Vagina (tissue), 2 donors: Measurements from ENCODE around the gene SLMAP.

Experiments
- POLR2A ChIP-seq, 2 donors: fragments of 450-650 bp; IDR thresholded peaks; one replicate each; pipeline ENCODE4 v1.6.1; 2017; ENCODE audit warnings: antibody characterized with exemption in 2 of 2, mild to moderate bottlenecking in 2 of 2, moderate library complexity in 2 of 2
- POLR2AphosphoS5 ChIP-seq, 2 donors: sonication (generic); formaldehyde crosslinking; IDR thresholded peaks; one replicate each; pipeline ENCODE4 v1.9.0; 2017; ENCODE audit warnings: antibody characterized with exemption in 2 of 2, mild to moderate bottlenecking in 2 of 2, low read depth in 1 of 2; ENCODE audit not compliant: insufficient read depth in 1 of 2
- TF ChIP-seq, protein P1 (sequence below), 3 experiments: fragments of 450-650 bp in 2 of 3; fragments of 200-600 bp in 1 of 3; sonication (generic) in 1 of 3; IDR thresholded peaks; one replicate each; pipeline ENCODE4 v1.5.1; 2017 to 2019; ENCODE audit warnings: antibody characterized with exemption in 3 of 3, mild to moderate bottlenecking in 2 of 3, moderate library complexity in 2 of 3

DNA sequence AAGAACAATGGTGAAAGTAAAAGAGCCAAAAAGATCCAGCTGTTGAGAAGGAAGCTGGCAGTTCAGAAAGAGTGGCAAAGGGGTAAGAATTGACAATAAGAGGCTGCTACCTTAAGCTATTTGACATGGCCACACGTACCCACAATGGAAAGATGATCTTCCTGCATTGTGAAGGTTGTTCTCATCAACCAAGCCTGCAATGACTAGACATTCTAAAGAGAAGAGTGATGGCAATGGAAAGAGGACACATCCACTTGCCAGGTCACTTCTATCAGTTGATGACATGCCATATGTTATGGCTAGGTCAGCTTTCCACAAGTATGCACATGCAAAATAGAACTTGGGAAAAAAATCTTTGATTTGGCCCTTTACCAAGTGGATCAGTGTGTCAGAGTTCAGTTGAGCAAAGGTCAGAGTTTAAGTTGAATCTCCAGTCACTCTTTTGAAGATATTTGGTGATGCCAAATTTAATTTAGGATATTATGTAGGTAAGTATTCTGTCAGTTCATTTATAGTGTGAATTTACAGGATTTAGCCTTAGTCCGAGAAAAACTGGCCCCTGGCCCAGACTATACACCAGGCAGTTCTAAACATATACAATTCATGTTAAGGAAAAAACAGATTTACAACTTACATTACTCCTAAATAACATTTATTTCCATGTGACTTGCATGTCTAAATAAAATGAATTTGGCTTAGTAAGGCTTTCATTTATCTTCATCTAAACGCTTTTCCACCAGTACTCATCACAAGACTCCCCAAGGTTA, 147.2 kb downstream of the SLMAP start:
- TF ChIP-seq, protein P1, sequence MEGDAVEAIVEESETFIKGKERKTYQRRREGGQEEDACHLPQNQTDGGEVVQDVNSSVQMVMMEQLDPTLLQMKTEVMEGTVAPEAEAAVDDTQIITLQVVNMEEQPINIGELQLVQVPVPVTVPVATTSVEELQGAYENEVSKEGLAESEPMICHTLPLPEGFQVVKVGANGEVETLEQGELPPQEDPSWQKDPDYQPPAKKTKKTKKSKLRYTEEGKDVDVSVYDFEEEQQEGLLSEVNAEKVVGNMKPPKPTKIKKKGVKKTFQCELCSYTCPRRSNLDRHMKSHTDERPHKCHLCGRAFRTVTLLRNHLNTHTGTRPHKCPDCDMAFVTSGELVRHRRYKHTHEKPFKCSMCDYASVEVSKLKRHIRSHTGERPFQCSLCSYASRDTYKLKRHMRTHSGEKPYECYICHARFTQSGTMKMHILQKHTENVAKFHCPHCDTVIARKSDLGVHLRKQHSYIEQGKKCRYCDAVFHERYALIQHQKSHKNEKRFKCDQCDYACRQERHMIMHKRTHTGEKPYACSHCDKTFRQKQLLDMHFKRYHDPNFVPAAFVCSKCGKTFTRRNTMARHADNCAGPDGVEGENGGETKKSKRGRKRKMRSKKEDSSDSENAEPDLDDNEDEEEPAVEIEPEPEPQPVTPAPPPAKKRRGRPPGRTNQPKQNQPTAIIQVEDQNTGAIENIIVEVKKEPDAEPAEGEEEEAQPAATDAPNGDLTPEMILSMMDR (IDR thresholded peaks at IDR 0.05), result no peak
- TF ChIP-seq POLR2AphosphoS5 (IDR thresholded peaks at IDR 0.05; ENCODE audit: insufficient read depth in 1 of 2, low read depth in 1 of 2) (no peak), POLR2A (IDR thresholded peaks at IDR 0.05) (no peak)
